Transverse colon (tissue), 3 donors: ENCODE results near the gene THOC2.

Experiments
- CTCF ChIP-seq, 5 experiments: fragments of 200-600 bp in 3 of 5; fragments of 450-650 bp in 2 of 5; sonication (generic) in 3 of 5; IDR thresholded peaks; 1 replicate in 2 of 5; 2 replicates in 3 of 5; pipeline ENCODE4 v1.5.1; 2016 to 2017; ENCODE audit warnings: antibody characterized with exemption in 5 of 5, inconsistent platforms in 3 of 5, mild to moderate bottlenecking in 2 of 5, moderate library complexity in 1 of 5
- POLR2A ChIP-seq: fragments of 450-650 bp; IDR thresholded peaks from one replicate; pipeline ENCODE4 v1.6.1; 2016; ENCODE audit warnings: antibody characterized with exemption, mild to moderate bottlenecking, moderate library complexity

DNA sequence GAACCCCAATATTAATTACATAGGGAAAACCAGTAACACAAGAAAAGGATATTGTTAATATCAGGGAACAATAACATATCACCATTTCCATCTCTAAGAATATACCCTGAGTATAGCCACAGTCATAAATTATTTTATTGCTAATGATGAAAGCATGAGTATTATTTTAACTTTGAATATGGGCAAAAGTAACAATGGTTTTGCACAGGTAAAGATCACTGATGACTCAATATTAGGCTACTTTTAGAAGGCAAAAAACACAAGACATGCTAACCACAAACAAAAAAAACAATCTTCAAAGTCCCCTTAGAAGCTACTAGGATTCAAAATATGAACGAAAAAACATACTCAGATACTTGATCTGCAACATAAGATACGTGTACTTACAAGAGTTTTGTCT is 36.5 kb downstream of the THOC2 start:
- TF ChIP-seq CTCF (IDR thresholded peaks at IDR 0.05): no peak
- TF ChIP-seq POLR2A: no peak
